Measurements from ENCODE around the gene POLR3C.

The POLR3C gene

GRCh38 chr1:145863282-145864018, 39.5 kb downstream of the POLR3C start:
- Histone ChIP-seq H3K27me3 (peaks cover 21% of the 10 kb centered on the region), H3K4me1 (no peaks in the 10 kb centered on the region), H3K4me3 (ENCODE audit: low read depth, low read length) (no peak overlapping the region), H3K36me3 (no peaks in the 10 kb centered on the region), H3K9me3 (no peaks in the 10 kb centered on the region)
- no peak for DNase-seq
- TF ChIP-seq CTCF (IDR thresholded peaks at IDR 0.05; ENCODE audit: low read depth, low read length): no peak

- Histone ChIP-seq H3K36me3 (no peaks in the 10 kb centered on the region), H3K4me1 (no peaks in the 10 kb centered on the region), H3K27me3 (peaks cover 27% of the 10 kb centered on the region), H3K9me3 (no peaks in the 10 kb centered on the region), H3K4me3 (ENCODE audit: low read depth, low read length) (no peak overlapping the region)
- no peak for TF ChIP-seq CTCF (IDR thresholded peaks at IDR 0.05; ENCODE audit: low read depth, low read length)
- no peak for DNase-seq
Observed at GRCh38 chr1:145868232-145868631, 44.2 kb downstream of the POLR3C start.

- Histone ChIP-seq H3K27me3 (peaks cover 15% of the 10 kb centered on the region), H3K4me3 (ENCODE audit: low read depth, low read length) (no peak overlapping the region), H3K36me3 (no peaks in the 10 kb centered on the region), H3K4me1 (no peaks in the 10 kb centered on the region), H3K9me3 (no peaks in the 10 kb centered on the region)
- no peak for DNase-seq
- no peak for TF ChIP-seq CTCF (IDR thresholded peaks at IDR 0.05; ENCODE audit: low read depth, low read length)
Observed at GRCh38 chr1:145871994-145872924, 48.3 kb downstream of the POLR3C start.

GRCh38 chr1:145874646-145875045, 50.6 kb downstream of the POLR3C start:
- no peaks in the 10 kb centered on the region for H3K4me1 ChIP-seq
- no peak for TF ChIP-seq CTCF (IDR thresholded peaks at IDR 0.05; ENCODE audit: low read depth, low read length)
- no peak overlapping the region for H3K4me3 ChIP-seq (ENCODE audit: low read depth, low read length)
- no peak for DNase-seq
- no peaks in the 10 kb centered on the region for H3K36me3 ChIP-seq
- no peaks in the 10 kb centered on the region for H3K9me3 ChIP-seq
- H3K27me3 ChIP-seq: 0 out of 2 replicates have a peak, but pooled peaks cover under 1% of the 10 kb centered on the region

DNA sequence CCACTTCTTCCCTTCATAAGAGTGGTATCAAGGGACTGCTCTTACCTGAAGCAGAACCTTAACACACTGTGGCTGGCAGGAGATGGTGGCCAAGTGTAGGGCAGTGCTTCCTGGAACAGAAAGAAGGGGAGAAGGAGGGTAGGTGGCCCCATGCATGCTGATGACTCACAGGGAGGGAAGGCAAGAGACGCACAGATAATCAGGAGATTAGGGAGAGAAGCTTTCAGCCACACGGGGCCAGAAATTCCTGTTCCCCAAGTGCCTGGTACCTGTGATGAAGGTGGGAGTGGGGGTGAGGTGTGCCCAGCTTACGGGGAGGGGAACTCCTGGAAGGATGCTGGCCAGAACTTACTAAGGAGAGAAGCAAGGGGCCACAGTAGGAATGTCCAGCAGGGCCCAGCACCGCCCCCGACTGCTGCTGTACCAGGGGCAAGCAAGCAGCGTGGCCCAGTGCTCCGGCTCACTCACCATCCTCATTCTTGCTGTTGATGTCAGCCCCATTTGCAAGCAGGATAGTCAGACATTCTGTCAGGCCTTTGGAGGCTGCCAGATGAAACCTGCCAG, 54.0 kb downstream of the POLR3C start:
- no peaks in the 10 kb centered on the region for H3K9me3 ChIP-seq
- H3K4me1 ChIP-seq: no peaks in the 10 kb centered on the region
- H3K27me3 ChIP-seq: no peaks in the 10 kb centered on the region
- H3K4me3 ChIP-seq (ENCODE audit: low read depth, low read length): no peak overlapping the region
- no peaks in the 10 kb centered on the region for H3K36me3 ChIP-seq
- DNase-seq: no peak
- TF ChIP-seq CTCF (IDR thresholded peaks at IDR 0.05; ENCODE audit: low read depth, low read length): no peak
